Upper lobe of right lung (tissue), 1 donor: ENCODE measurements around the gene POLR2H. TPM values are rescaled to one million over a fixed set of nuclear protein-coding genes. Genes with fewer than 3 reads are reported as not detected.

ENCODE experiments used
- ATAC-seq: fragments of 200-7000 bp; cut with Tn5 transposase; one replicate; pipeline ENCODE4 v1.9.1; 2020; ENCODE audit warnings: mild to moderate bottlenecking, moderate library complexity
- DNase-seq: peaks from one replicate; pipeline ENCODE4 v3.0.0-alpha.2; 2020
- H3K27ac ChIP-seq: fragments of 200-600 bp; one replicate; pipeline ENCODE4 v1.8.0; 2022
- H3K27me3 ChIP-seq: fragments of 200-600 bp; one replicate; pipeline ENCODE4 v1.8.0; 2022; ENCODE audit warnings: mild to moderate bottlenecking
- H3K36me3 ChIP-seq: fragments of 200-600 bp; one replicate; pipeline ENCODE4 v1.8.0; 2022
- H3K4me1 ChIP-seq: fragments of 200-600 bp; one replicate; pipeline ENCODE4 v1.8.0; 2022
- H3K4me3 ChIP-seq: fragments of 200-600 bp; one replicate; pipeline ENCODE4 v1.8.0; 2022; ENCODE audit warnings: mild to moderate bottlenecking
- H3K9me3 ChIP-seq: fragments of 200-600 bp; one replicate; pipeline ENCODE4 v1.8.0; 2022
- CTCF ChIP-seq: fragments of 200-600 bp; IDR thresholded peaks from one replicate; pipeline ENCODE4 v1.8.0; 2022; ENCODE audit warnings: antibody characterized with exemption
- intact Hi-C: fragments of 100-400 bp; cut with DNase I; formaldehyde crosslinking; loops from one replicate; pipeline ENCODE4 v1.11.0; 2022
- total RNA-seq: library from RNA; stranded (reverse); fragmentation: NEBNext Ultra II Directional; extraction: Animal tissue kit (Norgen Biotek cat#: 25700); gene quantifications from one replicate; pipeline ENCODE4 v1.2.1, GENCODE V29; 2021
- donor health status: DM: no; HTN: yes; CAD: no; lungs with severe emphysema.

The POLR2H gene
- total RNA-seq, 1 donor from 2014 or later, result 63.2 TPM

DNA sequence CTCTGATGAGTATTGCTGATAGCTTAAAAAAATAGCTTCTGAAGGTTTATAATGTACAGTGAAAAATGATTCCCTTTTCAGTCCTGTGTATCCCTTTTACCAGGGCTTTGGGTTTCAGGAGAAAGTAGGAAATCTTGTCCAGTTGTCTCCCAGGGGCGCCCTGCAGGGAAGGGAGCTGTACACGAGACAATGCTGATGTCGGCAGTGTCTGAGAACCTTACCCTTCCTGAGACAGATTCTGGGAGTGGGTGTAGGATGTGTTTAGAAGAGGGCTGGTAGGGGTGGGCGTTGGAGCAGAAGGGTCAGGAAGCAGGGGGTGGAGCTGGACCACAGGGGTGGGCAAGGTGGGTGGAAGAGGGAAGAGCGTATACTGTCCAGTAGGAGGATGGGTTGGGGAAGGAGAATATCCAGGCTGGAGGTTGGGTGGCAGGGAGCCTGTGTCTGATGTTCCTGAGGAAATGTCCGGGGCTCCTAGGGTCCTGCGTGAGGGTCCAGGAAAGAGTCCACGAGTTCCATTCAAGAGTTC is 10.8 kb downstream of the POLR2H start:
- intact Hi-C loops, result loop anchor here (10.0 kb wide), 1 partner anchor 142 kb away; no protein-coding TSS in a partner anchor
- ATAC-seq, result no peak
- Histone ChIP-seq H3K4me3 (no peak overlapping the region), H3K9me3 (no peaks in the 10 kb centered on the region), H3K4me1 (peaks cover 20% of the 10 kb centered on the region), H3K27ac (no peak overlapping the region), H3K27me3 (peaks cover 4% of the 10 kb centered on the region), H3K36me3 (peaks cover 21% of the 10 kb centered on the region)
- no peak for TF ChIP-seq CTCF
- DNase-seq, result no peak

DNA sequence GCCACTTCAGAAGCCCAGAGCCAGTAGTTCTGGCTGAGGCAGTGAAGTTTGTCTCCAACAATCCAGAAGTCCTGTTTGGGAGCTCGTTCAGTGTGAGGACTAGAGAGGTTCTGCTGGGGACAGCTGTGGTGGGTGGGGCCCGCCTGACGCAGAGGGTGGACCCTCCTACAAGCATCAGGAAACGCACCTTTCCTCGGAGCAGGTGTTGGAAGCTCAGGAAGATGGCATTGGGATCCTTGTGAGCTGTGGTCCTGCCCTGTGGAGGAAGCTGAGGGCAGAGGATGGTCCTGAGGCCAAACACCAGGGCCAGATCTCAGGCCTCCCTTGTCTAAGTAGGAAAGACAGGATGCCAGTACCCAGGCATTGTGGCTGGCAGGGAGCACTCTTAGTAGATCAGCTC is 11.4 kb downstream of the POLR2H start:
- intact Hi-C loops, result loop anchor here (10.0 kb wide), 1 partner anchor 142 kb away; no protein-coding TSS in a partner anchor
- Histone ChIP-seq H3K4me3 (no peak overlapping the region), H3K27ac (no peak overlapping the region), H3K36me3 (peaks cover 16% of the 10 kb centered on the region), H3K27me3 (peaks cover 5% of the 10 kb centered on the region), H3K4me1 (peaks cover 20% of the 10 kb centered on the region), H3K9me3 (no peaks in the 10 kb centered on the region)
- ATAC-seq, result no peak
- DNase-seq, result no peak
- TF ChIP-seq CTCF, result no peak

DNA sequence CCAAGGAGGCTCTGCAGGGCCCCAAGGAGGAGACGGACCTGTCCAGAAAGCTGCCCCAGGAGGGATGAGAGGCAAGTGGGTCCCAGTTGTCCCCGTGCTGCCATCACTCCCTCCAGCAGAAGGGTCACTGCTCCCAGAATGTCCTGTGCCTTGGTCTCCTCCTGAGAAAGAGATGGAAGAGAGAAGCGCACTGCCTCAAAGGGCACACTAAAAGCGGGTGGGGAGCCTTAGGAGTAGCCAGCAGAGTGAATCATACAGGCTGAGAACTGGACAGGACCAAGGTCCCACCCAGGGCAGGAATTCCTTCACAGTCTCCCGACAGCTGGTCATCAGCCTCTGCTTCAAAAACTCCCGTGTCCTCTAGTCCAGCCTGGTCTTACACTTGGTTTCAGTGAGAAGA is 11.9 kb downstream of the POLR2H start:
- Histone ChIP-seq H3K27ac (no peak overlapping the region), H3K36me3 (peaks cover 11% of the 10 kb centered on the region), H3K9me3 (no peaks in the 10 kb centered on the region), H3K4me3 (no peak overlapping the region), H3K4me1 (peaks cover 18% of the 10 kb centered on the region), H3K27me3 (peaks cover 5% of the 10 kb centered on the region)
- DNase-seq (peak; percentile 43), ATAC-seq (no peak)
- TF ChIP-seq CTCF, result no peak
- intact Hi-C loops, result loop anchor here (10.0 kb wide), 1 partner anchor 141 kb away; no protein-coding TSS in a partner anchor

GRCh38 chr3:184375747-184376461 is 14.4 kb downstream of the POLR2H start:
- Histone ChIP-seq H3K4me3 (no peak overlapping the region), H3K27me3 (peaks cover 15% of the 10 kb centered on the region), H3K9me3 (no peaks in the 10 kb centered on the region), H3K27ac (no peak overlapping the region), H3K4me1 (peaks cover 14% of the 10 kb centered on the region), H3K36me3 (no peaks in the 10 kb centered on the region)
- no peak for ATAC-seq
- DNase-seq, result peak; percentile 47
- no peak for TF ChIP-seq CTCF
- intact Hi-C loops, result loop anchor here (10.0 kb wide), 1 partner anchor 139 kb away; no protein-coding TSS in a partner anchor

DNA sequence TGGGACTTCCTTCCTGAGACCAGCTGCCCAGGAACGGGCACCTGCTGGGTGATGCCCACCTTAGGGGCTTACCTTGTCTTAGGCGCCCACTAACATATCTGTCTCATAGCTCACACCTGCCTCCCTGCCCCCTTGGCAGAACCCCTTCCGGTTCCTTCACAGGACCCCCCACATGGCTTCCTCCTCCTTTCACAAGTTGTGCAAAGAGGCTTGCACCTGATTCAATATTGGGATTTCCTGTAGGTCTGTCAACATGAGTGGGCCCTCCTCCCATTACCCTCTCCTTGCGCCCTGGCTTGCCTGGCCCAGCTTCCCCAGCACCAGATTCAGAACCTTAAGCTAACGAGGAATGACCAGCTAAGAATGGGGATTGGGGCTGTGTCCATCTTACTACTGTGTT is 15.9 kb downstream of the POLR2H start:
- intact Hi-C loops, result loop anchor here (10.0 kb wide), 1 partner anchor 137 kb away; no protein-coding TSS in a partner anchor
- TF ChIP-seq CTCF, result no peak
- ATAC-seq (no peak), DNase-seq (no peak)
- Histone ChIP-seq H3K27ac (no peak overlapping the region), H3K36me3 (no peaks in the 10 kb centered on the region), H3K27me3 (peaks cover 25% of the 10 kb centered on the region), H3K4me1 (peaks cover 12% of the 10 kb centered on the region), H3K4me3 (no peak overlapping the region), H3K9me3 (no peaks in the 10 kb centered on the region)
